Hippocampal formation (tissue), 2 donors: ENCODE data around the gene RNF151.
A peak's percentile ranks its signal among the peaks of the same experiment; 100 is the strongest.
"Not testable (repeated sequence)": the region's sequence is repeated elsewhere in the genome, so short reads cannot be mapped to it uniquely, and the experiment has no call there.

Source experiments
- DNase-seq, 2 donors: peaks; one replicate each; lab custom pipeline; 2025; lab: John Stamatoyannopoulos, UW

RNF151 gene

DNA sequence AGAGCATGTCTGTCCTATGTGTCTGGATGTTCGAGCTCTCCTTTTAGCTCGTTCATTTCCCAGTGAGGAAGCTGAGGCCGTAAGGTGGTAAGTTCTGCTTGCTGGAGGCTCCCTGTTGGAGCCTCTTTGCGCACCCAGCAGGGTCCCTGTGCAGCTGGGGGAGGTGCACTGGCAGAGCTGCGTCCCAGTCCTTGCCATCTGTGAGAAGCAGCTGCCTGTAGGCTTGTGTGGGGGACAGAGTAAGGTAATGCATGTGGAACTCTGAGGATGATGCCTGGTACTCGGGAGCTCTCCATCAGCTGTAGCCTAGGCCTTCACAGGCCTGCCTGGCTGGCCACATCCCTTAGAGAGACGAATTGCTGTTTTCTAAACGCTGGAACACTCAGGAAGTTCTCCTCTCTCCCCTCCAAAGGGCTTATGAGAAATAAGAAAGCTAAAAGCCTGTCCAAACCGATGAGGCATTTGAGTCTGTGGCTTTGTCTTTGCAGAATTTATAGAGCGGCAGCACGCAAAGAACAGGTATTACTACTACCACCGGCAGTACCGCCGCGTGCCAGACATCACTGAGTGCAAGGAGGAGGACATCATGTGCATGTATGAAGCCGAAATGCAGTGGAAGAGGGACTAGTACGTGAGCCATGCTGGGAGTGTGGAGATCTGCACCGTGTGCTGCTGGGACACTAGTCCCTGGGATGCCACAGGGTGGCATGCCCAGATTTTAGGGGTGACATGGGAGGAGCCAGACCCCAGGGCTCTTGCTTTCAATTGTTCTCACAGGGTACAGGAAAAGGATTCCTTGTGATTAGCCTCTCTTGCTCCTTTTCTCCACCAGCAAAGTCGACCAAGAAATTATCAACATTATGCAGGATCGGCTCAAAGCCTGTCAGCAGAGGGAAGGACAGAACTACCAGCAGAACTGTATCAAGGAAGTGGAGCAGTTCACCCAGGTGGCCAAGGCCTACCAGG, 5.7 kb upstream of the RNF151 start:
- DNase-seq: peak in 1 of 2 donors; percentile 6

DNA sequence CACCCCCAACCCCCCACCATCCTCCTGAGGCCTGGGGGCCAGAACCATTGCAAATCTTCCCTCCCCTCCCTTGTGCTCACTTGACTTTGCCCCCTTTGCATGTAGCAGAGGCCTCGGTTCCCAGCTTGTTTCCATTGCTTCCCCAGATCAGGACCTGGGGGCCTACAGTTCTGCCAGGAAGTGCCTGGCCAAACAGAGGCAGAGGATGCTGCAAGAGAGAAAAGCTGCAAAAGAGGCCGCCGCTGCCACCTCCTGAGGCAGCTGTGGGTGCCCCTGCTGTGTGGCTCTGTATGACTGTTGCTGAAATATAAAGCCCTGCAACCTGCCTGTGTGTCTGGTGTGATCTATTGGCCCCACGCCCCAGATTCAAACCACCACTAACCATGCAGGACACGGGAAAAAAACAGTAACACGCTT, 5.0 kb upstream of the RNF151 start:
- no peak for DNase-seq

DNA sequence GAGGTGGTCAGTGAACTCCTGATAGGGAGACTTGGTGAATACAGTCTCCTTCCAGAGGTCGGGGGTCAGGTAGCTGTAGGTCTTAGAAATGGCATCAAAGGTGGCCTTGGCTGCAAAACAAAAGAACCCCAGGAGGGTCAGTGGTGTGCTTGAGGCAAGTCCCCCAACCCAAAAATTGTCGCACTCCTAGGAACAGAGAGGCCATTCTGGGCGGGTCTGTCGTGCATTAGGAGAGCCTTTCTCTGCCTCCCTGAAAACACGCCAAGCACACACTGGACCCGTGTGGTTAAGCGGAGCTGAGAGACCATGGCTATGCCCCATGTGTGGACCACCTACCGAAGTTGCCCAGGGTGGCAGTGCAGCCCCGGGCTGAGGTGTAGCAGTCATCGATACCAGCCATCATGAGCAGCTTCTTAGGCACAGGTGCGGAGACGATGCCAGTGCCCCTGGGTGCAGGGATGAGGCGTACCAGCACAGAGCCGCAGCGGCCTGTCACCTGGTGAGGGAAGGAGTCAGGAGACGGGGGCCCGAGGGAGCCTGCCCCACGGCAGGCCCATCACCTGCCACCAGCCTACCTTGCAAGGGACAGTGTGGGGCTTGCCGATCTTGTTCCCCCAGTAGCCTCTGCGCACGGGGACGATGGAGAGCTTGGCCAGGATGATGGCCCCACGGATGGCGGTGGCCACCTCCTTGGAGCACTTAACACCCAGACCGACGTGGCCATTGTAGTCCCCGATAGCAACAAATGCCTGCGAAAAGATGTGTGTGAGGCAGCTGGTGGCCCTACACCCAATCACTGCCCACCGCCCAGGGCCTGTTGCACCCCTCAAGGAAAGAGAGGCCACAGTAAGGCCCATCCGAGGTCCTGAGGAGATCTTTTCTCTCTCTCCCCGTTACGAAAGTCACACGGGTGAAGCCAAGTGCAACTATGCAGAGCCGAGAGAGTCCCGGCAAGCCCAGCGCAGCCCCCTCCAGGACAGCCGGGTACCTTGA, 4.2 kb upstream of the RNF151 start:
- not testable (repeated sequence) for DNase-seq

DNA sequence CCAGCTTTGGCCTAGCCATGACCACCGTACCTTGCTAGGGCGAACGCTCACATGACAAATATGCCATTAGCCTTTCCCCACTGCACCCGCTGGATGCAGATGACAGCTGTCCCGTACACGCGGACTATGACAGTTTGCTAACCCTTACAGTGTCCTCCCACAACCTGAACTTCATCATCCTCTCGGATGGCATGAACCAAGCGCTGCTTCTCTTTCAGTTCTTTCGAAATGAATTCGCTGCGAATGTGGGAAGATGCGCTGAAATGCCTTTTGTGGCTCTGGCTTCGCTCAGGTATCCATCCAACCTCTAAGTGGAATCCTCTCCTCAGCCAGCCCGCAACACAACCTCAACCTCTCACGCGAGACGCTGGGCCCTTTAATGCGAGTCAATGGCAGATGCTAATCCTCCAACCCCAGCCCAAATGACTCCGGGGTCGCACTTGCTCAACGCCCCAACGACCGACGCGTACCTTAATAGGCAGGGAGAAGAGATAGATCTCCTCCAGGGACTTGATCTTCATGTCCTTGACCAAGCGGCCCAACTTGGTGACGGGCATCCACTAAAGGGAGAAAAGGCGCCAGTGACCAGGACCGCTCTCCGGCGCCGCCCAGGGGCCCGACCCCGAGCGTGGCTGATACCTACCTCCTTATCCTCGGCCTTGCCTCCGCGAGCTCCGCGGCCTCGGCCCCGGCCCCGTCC, 2.7 kb upstream of the RNF151 start:
- no peak for DNase-seq

DNA sequence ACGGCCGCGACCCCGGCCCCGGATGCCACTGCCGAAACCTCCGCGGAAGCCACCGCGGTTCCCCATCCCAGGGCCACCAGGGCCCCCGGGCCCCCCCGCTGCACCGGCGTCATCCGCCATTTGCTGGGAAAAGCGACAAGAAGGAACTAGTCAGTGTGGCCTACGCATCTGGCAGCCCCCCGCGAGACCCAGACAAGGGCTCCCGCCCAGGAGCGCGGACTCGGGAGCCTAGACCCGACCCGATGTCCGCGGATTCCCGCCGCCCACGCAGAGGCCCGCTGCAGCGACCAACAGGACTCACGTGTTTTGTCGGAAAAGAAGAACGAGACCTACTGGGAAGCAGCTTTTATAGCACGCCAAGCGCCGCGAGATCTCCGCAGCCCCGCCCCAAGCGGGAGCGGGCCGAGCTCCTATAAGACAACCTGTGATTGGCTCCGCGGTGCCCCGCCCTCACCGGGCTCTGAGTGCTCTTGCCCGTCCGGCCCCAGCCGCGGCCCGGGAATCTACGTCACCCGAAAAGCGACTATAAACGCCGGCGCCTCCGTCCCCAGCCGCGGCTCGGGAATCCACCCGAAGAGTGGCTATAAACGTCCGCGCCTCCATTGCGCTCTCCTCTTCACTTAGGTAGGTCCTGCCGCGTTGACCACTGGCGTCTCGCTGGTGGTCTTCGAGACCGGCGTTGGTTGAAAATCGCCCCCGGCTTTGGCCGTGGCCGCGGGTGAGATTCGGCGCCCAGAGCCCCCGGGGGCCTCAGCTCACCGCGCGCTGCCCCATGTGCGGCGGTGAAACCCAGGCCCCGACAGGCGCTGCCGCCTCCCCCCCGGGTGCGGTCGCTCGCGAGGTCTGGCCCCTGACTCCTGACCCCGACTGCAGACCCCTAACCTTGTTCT, 1.9 kb upstream of the RNF151 start, which contains the start of gene RPS2:
Gene RPS2 (minus strand): TSS at position 321 of the 890 bp plus-strand sequence. CDS start 201 bp downstream, at position 120.
- DNase-seq: peak; percentile 96 to 100

DNA sequence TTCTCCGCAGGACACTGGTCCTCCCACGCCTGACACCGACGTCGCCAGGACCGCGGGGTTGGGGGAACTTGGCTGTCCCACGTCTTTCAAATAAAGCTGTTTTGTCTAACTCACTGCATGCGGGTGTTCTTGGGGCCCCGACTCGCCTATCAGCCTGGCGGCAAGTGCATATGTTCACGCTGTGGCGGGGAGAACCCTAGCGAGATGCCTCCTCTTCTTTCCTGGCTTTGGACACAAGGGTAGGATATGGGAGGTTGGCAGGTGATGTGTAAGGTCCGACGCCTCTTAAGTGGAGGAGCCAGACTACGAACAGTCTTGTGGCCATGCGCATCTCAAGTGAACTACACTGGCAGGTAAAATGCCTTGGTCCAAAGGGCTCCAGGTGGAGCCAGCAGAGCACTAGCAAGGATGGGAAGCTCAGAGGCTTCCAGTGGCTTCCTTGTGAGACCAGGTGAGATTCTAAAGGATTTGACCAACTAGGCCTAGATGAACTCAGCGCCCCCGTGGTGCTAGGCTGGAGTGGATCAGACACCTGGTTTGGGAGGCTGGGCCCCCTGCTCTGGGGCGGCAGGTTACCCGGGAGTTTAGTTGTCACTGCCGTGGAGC, 1.2 kb upstream of the RNF151 start:
- no peak for DNase-seq

DNA sequence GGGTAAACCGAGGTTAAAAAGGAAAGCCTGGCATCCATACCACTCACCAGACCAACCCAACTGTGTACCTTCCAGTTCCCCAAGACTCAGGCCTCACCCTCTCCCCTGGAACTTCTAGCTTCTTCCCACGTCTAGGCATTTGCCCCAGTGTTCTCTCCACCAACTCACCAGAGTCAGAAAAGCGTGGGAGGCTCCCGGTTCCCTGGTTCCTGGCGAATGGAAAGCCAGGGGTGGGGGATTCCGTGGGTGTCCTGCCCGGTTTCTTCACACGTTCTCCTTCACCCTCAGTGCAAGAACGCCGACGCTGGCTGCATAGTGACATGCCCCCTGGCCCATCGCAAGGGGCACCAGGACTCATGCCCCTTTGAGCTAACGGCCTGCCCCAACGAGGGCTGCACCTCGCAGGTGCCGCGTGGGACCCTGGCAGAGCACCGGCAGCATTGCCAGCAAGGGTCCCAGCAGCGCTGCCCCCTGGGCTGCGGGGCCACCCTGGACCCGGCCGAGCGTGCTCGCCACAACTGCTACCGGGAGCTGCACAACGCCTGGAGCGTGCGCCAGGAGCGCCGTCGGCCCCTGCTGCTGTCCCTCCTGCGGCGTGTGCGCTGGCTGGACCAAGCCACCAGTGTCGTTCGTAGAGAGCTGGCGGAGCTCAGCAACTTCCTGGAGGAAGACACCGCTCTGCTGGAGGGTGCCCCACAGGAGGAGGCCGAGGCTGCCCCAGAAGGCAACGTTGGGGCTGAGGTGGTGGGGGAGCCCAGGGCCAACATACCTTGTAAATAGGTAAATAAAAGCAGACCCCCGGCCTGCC, 1.7 kb downstream of the RNF151 start:
- DNase-seq: no peak

DNA sequence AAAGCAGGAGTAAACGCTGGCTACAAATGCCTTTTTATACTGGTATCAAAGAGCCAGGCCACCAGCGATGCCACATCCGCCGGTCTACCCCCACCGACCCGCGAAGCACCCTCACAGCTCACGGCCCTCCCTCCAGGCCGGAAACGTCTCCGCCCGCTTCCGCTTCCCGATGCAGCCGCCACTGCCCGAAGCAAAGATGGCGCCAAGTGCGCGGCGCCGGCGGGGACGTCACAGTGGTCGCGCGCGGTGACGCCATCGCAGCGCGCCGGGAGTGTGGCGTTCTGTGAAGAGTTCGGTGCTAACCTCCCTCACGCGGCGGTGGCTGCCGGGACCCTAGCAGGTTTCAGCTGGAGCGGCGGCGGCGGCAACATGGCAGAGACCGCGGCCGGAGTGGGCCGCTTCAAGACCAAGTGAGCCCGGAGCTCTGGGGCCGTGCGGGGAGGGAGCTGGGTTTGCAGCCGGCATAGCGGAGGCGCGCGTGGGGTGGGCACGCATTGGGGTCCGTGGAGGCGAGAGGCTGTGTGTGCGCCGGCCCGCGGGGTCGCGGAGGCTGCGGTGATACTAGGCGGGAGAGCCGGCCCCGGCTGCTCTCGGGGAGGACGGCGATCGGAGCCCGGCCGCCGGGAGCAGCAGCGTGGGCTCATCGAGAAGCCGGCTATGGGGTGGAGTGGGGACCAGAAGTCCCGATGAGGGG, 5.3 kb downstream of the RNF151 start, which contains the start of gene TBL3:
Gene TBL3 (plus strand): TSS at position 258 of the 694 bp plus-strand sequence. CDS start 112 bp downstream, at position 370.
- peak; percentile 86 to 94 for DNase-seq

DNA sequence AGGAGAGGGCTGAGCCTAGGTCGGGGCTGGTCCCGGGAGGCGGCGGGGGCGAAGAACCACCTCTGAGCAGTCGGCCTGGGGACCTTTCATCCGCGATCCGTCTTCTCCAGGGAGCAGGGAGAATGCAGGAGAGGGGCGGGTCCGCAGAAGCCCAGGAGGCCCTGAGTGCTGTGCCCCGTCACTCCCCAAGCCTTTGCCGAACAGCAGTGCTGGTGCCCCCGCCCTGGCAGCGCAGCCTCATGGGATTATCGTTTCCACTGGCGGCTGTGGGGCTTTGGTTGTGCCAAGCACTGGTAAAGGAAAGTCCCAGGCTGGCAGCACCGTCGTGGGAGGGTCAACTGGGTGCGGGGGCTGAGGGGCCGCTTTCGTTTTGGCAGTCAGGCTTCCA, 5.8 kb downstream of the RNF151 start:
- no peak for DNase-seq

DNA sequence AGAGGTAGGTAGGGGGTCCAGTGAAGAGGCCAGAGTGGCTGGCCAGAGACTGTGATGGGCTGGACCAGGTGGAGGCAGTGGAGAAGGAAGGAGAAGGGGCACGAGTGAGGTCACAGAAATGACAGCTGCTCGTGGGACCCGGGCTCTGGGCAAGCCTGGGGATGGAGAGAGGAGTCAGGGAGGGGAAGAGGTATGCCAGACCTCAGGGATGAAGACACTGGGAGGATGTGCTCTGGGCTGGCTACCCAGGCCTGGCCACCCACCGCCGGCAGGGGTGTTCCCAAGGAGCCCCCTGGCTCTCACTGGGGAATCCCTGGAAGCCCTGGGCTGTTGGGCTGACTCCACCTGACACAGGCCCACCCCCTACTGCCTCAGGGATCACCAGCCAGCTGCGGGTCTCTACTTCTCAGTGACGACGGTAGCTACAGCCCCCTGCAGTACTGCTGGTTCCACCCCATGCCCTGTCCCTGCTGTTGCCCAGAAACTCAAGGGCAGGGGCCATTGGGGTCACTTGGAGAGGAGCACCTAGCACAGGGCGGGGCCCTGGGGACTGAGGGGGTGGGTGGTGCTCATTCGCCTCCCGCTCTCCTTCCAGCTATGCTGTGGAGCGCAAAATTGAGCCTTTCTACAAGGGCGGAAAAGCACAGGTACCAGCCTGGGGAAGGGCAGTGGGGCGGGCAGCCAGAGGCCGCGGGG, 7.0 kb downstream of the RNF151 start:
- DNase-seq: no peak

DNA sequence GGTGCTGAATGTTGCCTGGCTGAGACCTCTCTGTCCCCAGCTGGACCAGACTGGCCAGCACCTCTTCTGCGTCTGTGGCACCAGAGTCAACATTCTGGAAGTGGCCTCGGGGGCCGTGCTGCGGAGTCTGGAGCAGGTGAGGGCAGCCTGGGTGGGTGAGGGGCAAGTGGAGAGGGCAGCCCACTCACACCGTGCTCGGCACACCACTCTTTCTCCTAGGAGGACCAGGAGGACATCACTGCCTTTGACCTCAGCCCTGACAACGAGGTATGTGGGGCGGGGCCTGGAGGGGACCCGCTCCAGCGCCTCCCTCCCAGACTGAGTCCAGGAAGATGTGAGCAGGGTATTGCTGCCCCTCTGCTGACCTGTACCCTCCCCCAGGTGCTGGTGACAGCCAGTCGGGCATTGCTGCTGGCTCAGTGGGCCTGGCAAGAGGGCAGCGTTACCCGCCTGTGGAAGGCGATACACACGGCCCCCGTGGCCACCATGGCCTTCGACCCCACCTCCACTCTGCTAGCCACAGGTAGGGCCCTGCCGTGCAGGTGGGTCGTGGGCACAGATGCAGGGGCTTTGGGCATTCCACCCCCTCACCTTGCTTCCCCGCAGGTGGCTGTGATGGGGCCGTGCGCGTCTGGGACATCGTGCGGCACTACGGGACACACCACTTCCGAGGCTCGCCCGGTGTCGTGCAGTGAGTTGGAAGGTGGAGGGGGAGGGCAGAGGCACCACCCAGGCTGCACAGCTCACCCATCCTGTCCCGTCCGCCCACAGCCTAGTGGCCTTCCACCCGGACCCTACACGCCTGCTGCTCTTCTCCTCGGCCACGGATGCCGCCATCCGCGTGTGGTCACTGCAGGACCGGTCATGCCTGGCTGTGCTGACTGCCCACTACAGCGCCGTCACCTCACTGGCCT, 7.8 kb downstream of the RNF151 start:
- no peak for DNase-seq

DNA sequence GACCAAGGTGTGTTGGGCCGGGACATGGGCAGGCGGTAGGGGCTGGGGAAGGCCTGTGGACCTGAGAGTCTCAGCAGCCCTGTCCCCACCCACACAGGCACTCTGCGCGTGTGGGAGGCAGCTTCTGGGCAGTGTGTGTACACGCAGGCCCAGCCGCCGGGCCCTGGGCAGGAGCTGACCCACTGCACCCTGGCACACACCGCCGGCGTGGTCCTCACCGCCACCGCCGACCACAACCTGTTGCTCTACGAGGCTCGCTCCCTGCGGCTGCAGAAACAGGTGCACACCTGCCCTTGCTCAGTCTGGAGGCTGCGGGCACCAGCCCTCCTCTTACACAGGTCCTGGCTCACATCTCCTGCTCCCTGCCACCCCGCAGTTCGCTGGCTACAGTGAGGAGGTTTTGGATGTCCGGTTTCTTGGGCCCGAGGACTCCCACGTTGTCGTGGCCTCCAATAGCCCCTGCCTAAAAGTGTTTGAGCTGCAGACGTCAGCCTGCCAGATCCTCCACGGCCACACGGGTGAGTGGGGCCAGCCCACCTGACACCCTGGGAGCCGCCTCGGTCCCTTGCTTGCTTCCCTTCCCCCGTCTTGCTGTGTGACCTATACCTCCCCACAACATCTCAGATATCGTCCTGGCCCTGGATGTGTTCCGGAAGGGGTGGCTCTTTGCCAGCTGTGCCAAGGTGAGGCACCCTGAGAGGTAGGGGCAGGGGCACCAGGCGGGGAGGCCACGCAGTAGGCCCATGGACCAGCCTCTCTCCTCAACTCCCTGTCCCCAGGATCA, 9.0 kb downstream of the RNF151 start:
- no peak for DNase-seq

DNA sequence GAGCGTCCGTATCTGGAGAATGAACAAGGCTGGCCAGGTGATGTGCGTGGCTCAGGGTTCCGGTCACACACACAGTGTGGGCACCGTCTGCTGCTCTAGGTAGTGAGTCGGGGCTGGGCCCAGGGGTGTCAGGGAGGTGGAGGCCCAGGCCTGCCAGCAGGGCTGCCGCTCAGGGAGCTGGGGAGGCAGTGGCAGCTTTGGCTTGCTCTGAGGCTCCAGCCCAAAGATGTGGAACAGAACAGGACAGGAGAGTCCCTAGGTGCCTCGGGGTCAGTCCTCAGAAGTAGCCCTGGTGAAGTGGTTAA, 9.5 kb downstream of the RNF151 start:
- DNase-seq: no peak

DNA sequence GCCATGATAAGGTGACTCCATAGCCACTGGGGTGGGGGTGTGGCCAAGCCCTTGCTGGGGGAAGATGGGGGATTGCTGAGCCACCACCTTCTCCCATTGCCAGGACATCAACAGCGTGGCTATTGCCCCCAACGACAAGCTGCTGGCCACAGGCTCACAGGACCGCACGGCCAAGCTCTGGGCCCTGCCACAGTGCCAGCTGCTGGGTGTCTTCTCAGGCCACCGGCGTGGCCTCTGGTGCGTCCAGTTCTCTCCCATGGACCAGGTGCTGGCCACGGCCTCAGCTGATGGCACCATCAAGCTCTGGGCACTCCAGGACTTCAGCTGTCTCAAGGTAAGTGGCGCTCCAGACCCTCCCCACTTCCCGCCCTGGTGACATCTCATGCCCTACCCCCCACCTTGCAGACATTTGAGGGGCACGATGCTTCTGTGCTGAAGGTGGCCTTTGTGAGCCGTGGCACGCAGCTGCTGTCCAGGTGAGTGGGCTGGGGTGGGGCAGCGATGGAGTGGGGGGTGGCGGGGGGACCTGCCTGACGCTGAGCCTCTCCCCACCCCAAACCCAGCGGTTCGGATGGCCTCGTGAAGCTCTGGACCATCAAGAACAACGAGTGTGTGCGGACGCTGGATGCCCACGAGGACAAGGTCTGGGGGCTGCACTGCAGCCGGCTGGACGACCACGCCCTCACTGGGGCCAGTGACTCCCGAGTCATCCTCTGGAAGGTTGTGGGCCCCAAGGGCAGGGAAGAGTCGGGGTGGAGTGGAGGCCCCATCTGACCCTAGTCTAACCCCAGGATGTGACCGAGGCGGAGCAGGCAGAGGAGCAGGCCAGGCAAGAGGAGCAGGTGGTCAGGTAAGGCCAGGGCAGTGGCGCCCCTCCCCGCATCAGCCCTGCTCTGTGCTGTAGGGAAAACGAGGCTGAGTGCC, 10.6 kb downstream of the RNF151 start:
- no peak for DNase-seq

DNA sequence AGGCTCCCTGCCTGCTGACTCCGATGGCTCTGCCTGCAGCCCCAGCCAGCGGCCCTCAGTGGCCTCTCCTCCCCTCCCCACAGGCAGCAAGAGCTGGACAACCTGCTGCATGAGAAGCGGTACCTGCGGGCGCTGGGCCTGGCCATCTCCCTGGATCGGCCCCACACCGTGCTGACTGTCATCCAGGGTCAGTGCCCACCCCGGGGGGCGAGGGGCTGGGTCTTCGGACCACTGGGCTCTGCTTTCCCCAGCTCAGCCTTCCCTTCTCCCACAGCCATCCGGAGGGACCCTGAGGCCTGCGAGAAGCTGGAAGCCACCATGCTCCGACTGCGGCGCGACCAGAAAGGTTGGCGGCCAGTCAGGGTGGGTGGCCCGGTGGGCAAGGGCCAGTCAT, 11.2 kb downstream of the RNF151 start:
- DNase-seq: no peak
